D341Med (cell line): ENCODE data around the gene TOR2A.
A peak's percentile ranks its signal among the peaks of the same experiment; 100 is the strongest.

Experiments
- DNase-seq: peaks from one replicate; pipeline ENCODE4 v3.0.0; 2012; ENCODE audit warnings: low spot score

Gene TOR2A

GRCh38 chr9:127720031-127720864 lies 14.8 kb downstream of the TOR2A start:
- no peak for DNase-seq

DNA sequence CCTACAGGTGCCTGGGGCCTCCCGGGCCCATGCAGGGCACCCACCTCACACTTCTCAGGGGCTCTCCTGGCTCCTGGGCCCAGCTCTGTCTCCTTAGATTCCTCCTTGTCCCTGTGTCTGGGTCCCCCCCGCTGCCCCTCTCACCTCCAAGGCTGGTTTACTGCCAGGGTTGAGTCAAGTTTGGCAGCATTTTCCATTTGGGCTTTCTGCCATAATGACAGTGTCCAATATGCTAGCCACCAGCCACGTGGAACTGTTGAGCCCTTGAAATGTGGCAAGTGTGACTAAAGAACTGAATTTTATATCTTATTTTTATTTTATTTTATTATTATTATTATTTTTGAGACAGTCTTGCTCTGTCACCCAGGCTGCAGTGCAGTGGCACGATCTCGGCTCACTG lies 17.3 kb downstream of the TOR2A start:
- no peak for DNase-seq

DNA sequence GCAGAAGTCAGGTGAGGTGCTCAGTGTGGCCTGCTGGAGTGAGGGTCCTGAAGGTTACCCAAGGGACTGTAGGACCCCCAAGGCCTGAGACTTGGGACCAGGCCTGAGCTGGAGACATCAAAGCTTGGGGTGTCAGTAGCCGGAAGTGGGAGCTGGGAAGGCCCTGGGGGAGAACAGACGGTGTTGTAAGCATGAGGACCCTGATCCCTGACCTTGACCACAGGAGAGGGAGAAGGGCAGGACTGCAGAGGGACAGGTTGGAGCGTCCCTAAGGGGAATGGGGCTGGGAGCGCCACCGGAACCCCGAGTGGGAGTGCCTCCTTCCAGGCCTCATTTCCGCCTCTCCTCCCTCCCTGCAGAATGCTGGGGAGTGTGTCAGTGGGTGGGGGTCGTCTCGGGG lies 18.7 kb downstream of the TOR2A start:
- DNase-seq: no peak

DNA sequence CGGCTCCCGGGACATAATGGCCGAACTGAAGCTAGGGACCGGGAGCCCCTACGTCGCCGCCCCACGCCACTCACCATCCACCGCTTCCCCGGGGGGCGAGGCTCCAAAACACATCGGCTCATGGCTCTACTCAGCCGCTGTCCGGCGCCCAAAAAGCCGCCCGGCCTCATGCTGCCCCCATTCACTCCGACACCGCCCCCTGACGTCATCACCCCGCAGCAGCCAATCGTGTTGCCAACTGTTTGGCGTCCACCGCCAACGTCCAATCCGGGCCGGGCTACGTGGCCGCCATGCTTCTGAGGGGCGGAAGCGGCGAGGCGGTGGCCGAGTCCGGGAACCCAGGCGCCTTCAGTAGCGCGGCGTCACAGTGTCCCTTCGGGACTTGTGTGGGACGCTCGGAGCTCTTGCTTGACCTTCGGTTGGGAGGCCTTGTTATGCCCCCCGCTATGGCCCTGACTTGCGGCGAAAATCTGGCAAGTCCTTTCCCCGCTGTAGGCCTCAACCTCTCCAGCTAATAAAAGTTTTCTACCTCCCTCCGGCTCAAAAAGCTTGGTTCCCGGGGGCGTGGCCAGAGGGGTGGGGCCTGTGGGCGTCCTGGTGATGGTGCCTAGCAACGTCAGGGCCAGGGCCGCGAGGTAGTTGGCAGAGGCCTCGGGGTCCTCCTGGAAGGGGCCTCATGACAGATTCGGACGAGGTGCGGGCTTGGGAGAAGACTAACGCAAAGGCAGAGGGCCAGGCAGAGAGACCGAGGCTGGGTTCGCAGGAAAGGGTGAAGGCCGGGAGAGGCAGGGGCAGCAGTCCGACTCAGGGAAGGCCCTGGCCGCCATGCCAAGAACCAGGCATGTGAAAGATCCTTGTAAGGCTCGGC lies 19.4 kb downstream of the TOR2A start, which contains the start of the genes PTRH1 and TTC16:
TSS of gene PTRH1 (minus strand) at position 194 of the 868 bp plus-strand sequence. CDS start at position 170, 24 bp downstream.
TSS of gene TTC16 (plus strand) at position 610 of the 868 bp plus-strand sequence. CDS start at position 677, 67 bp downstream.
- peak; percentile 98 for DNase-seq

DNA sequence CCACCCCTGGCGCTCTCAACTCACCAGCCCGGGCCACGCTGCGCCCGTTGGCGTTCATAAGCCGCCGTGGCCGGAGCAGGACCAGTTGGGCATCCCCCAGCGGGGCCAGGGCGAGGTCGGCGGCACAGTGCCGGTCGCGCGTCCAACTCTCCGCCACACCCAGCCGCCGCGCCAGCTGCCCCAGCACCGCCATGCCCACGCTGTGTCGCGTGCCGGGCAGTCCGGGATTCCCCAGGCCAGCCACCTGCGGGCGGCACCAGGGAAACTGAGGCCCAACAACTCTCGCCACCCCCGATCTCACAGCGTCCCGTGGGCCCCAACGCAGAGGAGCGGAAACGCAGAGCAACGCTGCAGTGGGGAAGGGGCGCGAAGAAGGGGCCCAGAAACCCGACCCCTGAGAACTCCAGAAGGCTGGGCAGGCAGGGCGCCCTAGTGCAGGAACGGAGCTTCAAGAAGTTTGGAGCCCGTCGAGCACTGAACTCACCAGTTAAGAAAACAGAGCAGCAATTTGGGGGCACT lies 20.1 kb downstream of the TOR2A start:
- peak; percentile 67 for DNase-seq

- no peak for DNase-seq
Observed at GRCh38 chr9:127714020-127714750, 20.9 kb downstream of the TOR2A start.

DNA sequence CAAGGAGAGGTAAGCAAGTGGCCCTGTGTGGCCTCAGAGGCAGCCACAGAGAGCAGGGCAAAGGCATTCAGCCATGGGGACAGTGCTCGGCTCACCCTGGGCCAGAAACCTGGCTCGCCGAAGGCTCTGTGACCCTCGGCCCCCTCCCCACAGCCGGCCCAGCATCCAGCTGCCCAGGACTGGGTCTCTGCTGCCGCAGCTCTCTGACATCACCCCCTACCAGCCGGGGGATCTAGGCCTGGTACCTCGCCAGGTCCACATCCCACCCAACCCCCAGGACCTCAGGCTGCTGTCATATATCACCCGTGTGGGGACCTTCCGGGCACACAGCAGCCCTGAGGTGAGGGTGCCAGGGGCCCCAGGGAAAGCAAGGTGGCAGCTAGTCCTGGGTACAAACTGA lies 22.2 kb downstream of the TOR2A start:
- DNase-seq: no peak

GRCh38 chr9:127712371-127712770 lies 22.7 kb downstream of the TOR2A start:
- DNase-seq: no peak

GRCh38 chr9:127711831-127712274 lies 23.2 kb downstream of the TOR2A start:
- no peak for DNase-seq

GRCh38 chr9:127711226-127711701 lies 23.8 kb downstream of the TOR2A start:
- no peak for DNase-seq

GRCh38 chr9:127710204-127710783 lies 24.8 kb downstream of the TOR2A start:
- DNase-seq: no peak

DNA sequence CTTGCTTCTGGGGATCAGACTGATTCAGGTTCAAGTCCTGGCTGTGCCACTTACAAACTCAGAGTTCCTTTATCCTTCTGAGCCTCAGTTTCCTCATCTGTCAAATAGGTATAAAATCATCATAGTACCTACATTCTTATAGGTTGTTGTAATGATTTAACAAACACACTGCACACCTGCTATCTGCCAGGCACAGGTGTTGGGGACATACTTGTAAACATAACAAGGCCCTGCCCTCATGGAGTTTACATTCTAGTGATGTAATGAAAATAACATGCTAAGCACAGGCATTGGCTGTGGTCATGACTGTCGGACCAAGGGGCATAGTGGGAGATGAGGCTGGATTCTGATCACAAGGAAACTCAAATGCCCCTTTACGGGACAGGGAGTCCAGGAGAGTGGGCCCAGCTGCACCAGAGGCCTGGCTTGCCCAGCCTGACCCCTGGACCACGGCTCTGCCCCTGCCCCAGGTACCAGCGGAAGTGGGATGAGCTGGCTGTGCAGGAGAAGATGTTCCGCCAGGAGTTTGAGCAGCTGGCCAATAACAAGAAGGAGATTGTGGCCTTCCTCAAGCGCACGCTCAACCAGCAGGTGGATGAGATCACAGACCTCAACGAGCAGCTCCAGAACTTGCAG lies 26.0 kb downstream of the TOR2A start:
- no peak for DNase-seq

GRCh38 chr9:127707766-127708165 lies 27.3 kb downstream of the TOR2A start:
- no peak for DNase-seq

GRCh38 chr9:127706836-127707241 lies 28.3 kb downstream of the TOR2A start, which contains the start of gene CFAP157:
CFAP157 (plus strand) TSS chr9:127706988; CDS start chr9:127707032, 44 bp downstream.
- DNase-seq: no peak

GRCh38 chr9:127705577-127706379 lies 29.3 kb downstream of the TOR2A start:
- DNase-seq: no peak

GRCh38 chr9:127703289-127703946 lies 31.7 kb downstream of the TOR2A start:
- DNase-seq: no peak

DNA sequence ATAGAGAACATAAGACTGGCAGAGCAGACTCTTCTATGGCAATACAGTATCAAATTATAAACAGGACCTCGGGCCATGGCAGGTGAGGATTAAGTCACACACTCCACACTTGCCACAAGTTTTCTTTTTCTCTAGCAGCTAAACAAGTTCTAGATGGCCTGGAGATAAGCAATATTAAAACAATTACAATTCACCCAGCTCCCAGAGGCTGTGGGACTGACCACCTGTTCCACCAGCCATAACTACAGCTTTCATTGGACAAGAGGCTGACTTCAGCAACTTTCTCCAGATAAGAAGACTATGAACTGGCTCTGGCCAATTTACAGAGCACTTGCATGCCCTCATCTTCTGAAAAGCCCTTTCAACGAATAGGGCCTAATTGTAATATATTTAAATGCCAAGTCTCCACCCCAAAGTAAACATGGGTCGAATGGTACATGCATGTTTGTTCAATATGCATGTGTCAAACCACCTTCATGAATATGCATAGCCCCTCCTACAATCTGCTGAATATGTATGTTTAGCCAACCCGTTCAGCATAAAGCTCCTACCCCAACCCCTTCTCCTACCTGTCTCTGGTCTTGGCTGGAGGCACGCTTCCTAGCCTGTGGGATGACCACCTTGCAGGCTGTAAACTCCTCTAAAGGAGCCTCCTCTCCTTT lies 34.4 kb downstream of the TOR2A start:
- DNase-seq: no peak

GRCh38 chr9:127700140-127700539 lies 35.0 kb downstream of the TOR2A start:
- DNase-seq: no peak
